ENCODE results near the gene FBXW11. TPM values are rescaled to one million over a fixed set of nuclear protein-coding genes. Genes with fewer than 3 reads are reported as not detected.

The FBXW11 gene
- total RNA-seq, 1 donor from 2014 or later, result 52.7 TPM

DNA sequence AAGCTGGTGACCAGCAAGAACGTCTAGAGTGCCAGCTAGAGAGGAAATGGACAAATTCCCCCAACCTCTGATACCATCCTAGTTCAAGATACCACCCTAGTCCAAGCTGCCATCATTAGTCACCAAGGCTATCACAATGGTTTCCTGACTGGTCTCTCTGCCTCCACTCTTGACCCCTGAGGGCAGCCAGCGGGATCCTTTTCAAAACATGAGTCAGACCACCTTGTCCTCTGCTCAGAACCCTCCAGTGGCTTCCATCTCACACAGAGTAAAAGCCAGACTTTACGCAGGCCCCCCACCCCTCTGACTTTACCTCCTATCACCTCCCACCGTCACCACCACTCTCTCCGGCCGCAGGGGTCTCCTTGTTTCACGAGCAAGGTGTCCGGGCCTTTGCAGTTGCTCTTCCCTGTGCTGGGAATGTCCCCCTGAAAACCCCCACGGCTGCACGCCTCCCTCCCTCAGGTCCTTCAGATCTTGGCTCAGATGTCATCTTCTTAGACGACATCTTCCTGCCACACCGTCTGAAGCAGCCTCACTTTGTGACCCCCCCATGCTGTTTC is 42.2 kb upstream of the FBXW11 start:
- TF ChIP-seq, protein P1, sequence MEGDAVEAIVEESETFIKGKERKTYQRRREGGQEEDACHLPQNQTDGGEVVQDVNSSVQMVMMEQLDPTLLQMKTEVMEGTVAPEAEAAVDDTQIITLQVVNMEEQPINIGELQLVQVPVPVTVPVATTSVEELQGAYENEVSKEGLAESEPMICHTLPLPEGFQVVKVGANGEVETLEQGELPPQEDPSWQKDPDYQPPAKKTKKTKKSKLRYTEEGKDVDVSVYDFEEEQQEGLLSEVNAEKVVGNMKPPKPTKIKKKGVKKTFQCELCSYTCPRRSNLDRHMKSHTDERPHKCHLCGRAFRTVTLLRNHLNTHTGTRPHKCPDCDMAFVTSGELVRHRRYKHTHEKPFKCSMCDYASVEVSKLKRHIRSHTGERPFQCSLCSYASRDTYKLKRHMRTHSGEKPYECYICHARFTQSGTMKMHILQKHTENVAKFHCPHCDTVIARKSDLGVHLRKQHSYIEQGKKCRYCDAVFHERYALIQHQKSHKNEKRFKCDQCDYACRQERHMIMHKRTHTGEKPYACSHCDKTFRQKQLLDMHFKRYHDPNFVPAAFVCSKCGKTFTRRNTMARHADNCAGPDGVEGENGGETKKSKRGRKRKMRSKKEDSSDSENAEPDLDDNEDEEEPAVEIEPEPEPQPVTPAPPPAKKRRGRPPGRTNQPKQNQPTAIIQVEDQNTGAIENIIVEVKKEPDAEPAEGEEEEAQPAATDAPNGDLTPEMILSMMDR (IDR thresholded peaks at IDR 0.05), result no peak
- ChIA-PET CTCF (interaction anchor here (1.9 kb wide), 1 partner anchor 137 kb away, joined by 8 read pairs; no protein-coding TSS in a partner anchor), POLR2A (no interaction called here)
- Mint-ChIP-seq H3K4me1 (peaks cover 4% of the 10 kb centered on the region), H3K27me3 (no peaks in the 10 kb centered on the region), H3K4me3 (no peak overlapping the region), H3K36me3 (ENCODE audit: low read depth) (peaks cover 88% of the 10 kb centered on the region), H3K27ac (no peak overlapping the region), H3K9me3 (no peaks in the 10 kb centered on the region)
- ATAC-seq (ENCODE audit: low read depth), result no peak
- DNase-seq, result no peak
- intact Hi-C loops (cut with micrococcal nuclease), result no loop called here

DNA sequence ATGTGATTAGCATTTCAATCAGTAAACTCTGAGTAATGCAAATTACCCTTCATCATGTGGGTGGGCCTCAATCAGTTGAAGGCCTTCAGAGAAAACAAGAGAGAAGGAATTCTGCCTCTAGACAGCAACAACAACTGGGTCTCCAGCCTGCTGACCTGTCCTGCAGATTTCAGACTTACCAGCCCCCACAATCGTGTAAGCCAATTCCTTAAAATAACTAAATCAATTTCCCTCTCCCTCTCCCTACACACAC is 41.7 kb upstream of the FBXW11 start:
- intact Hi-C loops (cut with micrococcal nuclease), result no loop called here
- H3K9me3 Mint-ChIP-seq, result no peaks in the 10 kb centered on the region
- no peaks in the 10 kb centered on the region for H3K27me3 Mint-ChIP-seq
- ChIA-PET POLR2A (no interaction called here), CTCF (interaction anchor here (0.7 to 1.9 kb wide), 2 partner anchors 11 to 137 kb away, joined by 3 to 8 read pairs; no protein-coding TSS in a partner anchor)
- H3K4me3 Mint-ChIP-seq, result no peak overlapping the region
- TF ChIP-seq, protein P1 (IDR thresholded peaks at IDR 0.05), result no peak
- ATAC-seq (ENCODE audit: low read depth) (no peak), DNase-seq (no peak)
- no peak overlapping the region for H3K27ac Mint-ChIP-seq
- H3K36me3 Mint-ChIP-seq (ENCODE audit: low read depth), result peaks cover 88% of the 10 kb centered on the region
- peaks cover 4% of the 10 kb centered on the region for H3K4me1 Mint-ChIP-seq

DNA sequence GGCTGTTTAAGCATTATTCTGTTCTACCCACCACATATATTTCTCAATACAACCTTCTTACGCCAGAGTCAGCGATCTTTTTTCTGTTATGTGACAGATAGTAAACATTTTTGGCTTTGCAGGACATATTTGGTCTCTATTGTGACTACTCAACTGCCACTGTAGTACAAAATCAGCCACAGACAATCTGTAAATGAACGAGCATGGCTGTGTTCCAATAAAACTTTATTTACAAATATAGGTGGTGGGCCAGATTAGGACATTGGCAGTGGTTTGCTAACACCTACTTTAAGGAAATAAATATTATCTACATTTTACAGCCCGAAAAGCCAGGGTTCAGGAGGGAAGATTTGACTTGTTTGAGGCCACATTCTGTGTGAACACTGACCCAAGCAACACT is 40.2 kb upstream of the FBXW11 start:
- peaks cover 80% of the 10 kb centered on the region for H3K36me3 Mint-ChIP-seq (ENCODE audit: low read depth)
- H3K27me3 Mint-ChIP-seq, result no peaks in the 10 kb centered on the region
- CTCF ChIA-PET, result interaction anchor here (0.6 to 2.8 kb wide), 2 partner anchors 48 to 135 kb away, joined by 3 to 15 read pairs; no protein-coding TSS in a partner anchor
- no peak for DNase-seq
- ATAC-seq (ENCODE audit: low read depth), result no peak
- POLR2A ChIA-PET, result interaction anchor here (1.4 kb wide), 1 partner anchor 39 kb away, joined by 3 read pairs; no protein-coding TSS in a partner anchor
- H3K9me3 Mint-ChIP-seq, result no peaks in the 10 kb centered on the region
- no peak overlapping the region for H3K27ac Mint-ChIP-seq
- intact Hi-C loops (cut with micrococcal nuclease), result no loop called here
- TF ChIP-seq, protein P1 (IDR thresholded peaks at IDR 0.05), result no peak
- H3K4me3 Mint-ChIP-seq, result no peak overlapping the region
- H3K4me1 Mint-ChIP-seq, result peaks cover 4% of the 10 kb centered on the region

DNA sequence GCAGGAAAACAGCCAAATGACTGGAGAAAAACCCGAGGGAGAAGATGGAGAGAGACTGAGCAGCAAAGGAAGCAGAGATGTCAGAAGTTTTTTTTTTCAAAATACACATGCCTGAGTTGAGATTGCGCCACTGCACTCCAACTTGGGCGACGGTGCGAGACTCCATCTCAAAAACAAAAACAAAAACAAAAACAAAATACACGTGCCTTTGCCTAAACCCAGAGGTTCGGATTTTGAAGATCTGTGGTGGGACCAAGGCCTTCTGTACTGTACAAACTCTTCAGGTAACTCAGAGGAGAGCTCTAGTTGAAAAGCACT is 38.8 kb upstream of the FBXW11 start:
- H3K27ac Mint-ChIP-seq, result peak overlapping the region; percentile 73
- ATAC-seq (ENCODE audit: low read depth), result no peak
- CTCF ChIA-PET, result interaction anchor here (1.1 to 2.8 kb wide), 3 partner anchors 16 to 143 kb away, joined by 3 to 15 read pairs (median 3); no protein-coding TSS in a partner anchor

DNA sequence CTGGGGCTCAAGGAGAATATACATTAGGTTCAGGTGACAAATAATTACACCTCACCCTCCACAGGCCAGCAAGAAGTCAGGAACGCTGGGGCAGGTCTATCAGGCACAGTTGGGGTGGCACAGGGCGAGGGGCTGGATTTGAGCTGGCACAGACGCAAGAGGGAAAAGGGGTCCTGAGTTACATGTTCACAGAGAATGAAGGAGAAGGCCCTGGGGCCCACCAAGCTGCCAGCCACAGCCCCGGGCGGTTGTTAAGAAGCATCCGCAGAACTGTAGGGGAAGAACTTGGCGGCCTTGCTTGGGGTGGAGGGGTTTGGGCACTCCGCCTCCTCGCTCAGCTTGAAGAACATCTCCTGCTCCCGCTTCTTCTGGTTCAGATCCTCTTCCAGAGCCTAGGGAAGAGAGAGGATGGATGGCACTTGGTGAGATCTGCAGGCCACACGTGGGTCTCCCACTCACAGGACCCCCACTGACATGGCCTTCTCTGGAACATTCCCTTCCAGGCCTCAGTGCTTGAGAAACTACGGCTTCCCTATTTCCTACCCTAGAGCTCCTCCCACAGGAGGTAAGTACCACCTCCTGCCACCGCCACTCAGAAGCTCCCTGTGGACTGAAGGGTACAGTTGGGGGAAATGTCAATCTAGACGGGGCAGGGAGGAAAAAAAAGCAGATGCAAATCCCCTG is 38.3 kb upstream of the FBXW11 start:
- TF ChIP-seq, protein P1 (IDR thresholded peaks at IDR 0.05), result no peak
- DNase-seq (no peak), ATAC-seq (ENCODE audit: low read depth) (peak; percentile 40)
- intact Hi-C loops (cut with micrococcal nuclease), result no loop called here
- Mint-ChIP-seq H3K4me3 (no peak overlapping the region), H3K36me3 (ENCODE audit: low read depth) (peaks cover 64% of the 10 kb centered on the region), H3K27me3 (no peaks in the 10 kb centered on the region), H3K27ac (peak overlapping the region; percentile 73), H3K9me3 (no peaks in the 10 kb centered on the region), H3K4me1 (peaks cover 10% of the 10 kb centered on the region)
- CTCF ChIA-PET, result interaction anchor here (1.1 to 2.8 kb wide), 3 partner anchors 16 to 143 kb away, joined by 3 to 15 read pairs (median 3); no protein-coding TSS in a partner anchor
- POLR2A ChIA-PET, result interaction anchor here (0.8 kb wide), 1 partner anchor 15 kb away, joined by 7 read pairs; no protein-coding TSS in a partner anchor

More for the DNA sequence above, 38.8 kb upstream of the FBXW11 start:
- Mint-ChIP-seq H3K4me1 (peaks cover 5% of the 10 kb centered on the region), H3K36me3 (ENCODE audit: low read depth) (peaks cover 69% of the 10 kb centered on the region), H3K4me3 (no peak overlapping the region), H3K9me3 (no peaks in the 10 kb centered on the region), H3K27me3 (no peaks in the 10 kb centered on the region)
- no peak for DNase-seq
- POLR2A ChIA-PET, result interaction anchor here (0.8 kb wide), 1 partner anchor 14 kb away, joined by 7 read pairs; no protein-coding TSS in a partner anchor
- intact Hi-C loops (cut with micrococcal nuclease), result no loop called here
- TF ChIP-seq, protein P1 (IDR thresholded peaks at IDR 0.05), result no peak
